GM12873 (cell line): ENCODE data around the gene PRKCA.

Source experiments
- CTCF ChIP-seq: IDR thresholded peaks from 2 replicates; pipeline ENCODE4 v1.5.1; 2012; ENCODE audit warnings: low read depth, mild to moderate bottlenecking, moderate library complexity, low read length, control low read depth; ENCODE audit not compliant: insufficient read depth; ENCODE audit errors: missing control alignments

PRKCA gene

GRCh38 chr17:66698270-66698669 lies 395.9 kb downstream of the PRKCA start:
- no peak for TF ChIP-seq CTCF

- no peak for TF ChIP-seq CTCF
Measured at GRCh38 chr17:66701462-66701861, 399.0 kb downstream of the PRKCA start.

DNA sequence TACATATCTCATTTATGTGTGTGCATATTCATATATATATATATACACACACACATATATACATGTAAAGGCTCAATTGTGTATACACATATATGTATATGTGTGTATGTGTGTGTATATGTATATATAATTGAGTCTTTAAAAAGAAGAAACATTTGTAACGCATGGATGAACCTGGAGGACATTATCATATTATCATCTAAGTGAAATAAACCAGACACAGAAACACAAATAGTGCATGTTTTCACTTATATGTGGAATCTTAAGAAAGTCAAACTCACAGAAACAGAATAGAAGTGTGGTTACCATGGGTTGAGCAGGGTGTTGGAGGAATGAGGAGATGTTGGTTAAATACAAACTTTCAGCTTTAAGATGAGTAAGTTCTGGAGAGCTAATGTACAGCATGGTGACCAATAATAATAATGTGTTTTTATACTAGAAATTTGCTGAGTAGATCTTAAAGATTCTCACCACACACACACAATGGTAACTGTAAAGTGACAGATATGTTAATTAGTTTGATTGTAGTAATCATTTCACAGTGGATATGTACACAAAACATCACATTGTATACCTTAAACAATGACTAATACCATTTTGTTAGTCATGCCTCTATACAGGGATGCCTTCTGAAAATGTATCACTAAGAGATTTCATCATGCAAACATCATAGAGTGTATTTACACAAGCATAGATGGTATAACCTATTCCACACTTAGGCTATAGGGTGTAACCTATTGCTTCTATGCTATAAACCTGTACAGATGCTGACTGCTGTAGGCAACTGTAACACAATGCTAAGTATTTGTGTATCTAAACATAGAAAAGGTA lies 399.9 kb downstream of the PRKCA start:
- TF ChIP-seq CTCF = no peak

- no peak for TF ChIP-seq CTCF
Measured at GRCh38 chr17:66704858-66705520, 402.6 kb downstream of the PRKCA start.

DNA sequence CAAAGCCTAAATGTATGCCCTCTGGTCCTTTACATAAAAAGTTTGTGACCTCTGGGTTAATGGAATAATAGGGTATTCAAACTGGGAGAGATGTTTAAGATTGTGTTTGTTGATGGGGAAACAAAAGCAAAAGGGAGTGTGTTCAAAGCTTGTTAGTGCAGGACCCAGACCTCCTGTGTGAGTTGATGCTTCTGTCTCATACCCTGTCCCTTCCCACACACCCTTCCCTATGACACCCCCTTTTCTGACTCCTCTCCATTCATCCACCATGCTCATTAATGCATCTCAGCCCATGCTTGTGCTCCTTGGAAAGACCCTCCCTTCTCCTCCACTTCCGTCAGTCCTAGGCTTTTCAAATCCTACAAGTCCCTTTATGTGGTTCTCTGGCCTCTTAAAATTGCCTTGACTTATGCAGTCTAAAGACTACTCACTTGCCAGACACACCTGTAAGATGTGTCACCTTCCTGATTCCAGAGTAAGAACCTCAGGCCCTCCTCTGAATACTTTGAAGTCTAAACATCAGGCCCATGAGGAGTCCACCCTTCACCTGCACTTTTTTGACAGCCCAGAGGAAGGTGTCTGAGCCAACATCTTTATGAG lies 404.5 kb downstream of the PRKCA start:
- TF ChIP-seq CTCF = no peak

DNA sequence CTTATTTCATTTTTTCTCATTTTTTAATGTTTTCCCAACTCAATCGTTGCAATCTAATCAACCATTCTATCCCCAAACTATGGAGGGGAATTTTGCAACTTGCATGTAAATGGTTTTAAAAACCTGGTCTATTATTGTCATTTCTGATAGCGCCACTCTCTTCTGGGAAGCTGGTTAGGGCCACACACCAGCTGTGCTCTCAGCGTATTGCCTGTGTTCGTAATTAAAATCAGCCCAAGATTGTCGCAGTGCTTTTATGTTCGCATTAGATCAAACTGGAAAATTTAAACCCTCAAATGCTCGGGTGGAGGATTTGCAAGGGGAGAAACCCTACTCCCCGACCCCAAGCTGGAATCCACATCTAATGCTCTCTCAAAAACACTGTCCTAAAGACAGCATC lies 409.0 kb downstream of the PRKCA start:
- TF ChIP-seq CTCF = no peak

GRCh38 chr17:66711881-66712321 lies 409.5 kb downstream of the PRKCA start:
- no peak for TF ChIP-seq CTCF
